Activated CD8-positive, alpha-beta memory T cell treated with anti-CD3 and anti-CD28 coated beads for 36 hours (primary cell): ENCODE results near the gene TEAD4. TPM values are rescaled to one million over a fixed set of nuclear protein-coding genes. Genes with fewer than 3 reads are reported as not detected.

Experiments used
- CTCF ChIA-PET: fragments of 350-600 bp; sonication (Branson Sonifier 250); formaldehyde crosslinking; loops from one replicate; lab custom pipeline; 2021; ENCODE audit warnings: antibody characterized with exemption; lab: Charles Lee
- POLR2A ChIA-PET: fragments of 350-600 bp; sonication (Branson Sonifier 250); formaldehyde crosslinking; loops from one replicate; lab custom pipeline; 2021; ENCODE audit warnings: antibody characterized with exemption; lab: Charles Lee
- total RNA-seq, 2 experiments: library from RNA; stranded (reverse); gene quantifications; one replicate each; pipeline ENCODE4 v1.2.3, GENCODE V29; 2021

The TEAD4 gene
- total RNA-seq, 2 experiments from 2014 or later = 2.2 to 2.4 TPM

GRCh38 chr12:3085341-3086139, 126.3 kb downstream of the TEAD4 start:
- ChIA-PET POLR2A (no interaction called here), CTCF (interaction anchor here (0.7 to 1.4 kb wide), 2 partner anchors 12 to 13 kb away, joined by 3 read pairs; no protein-coding TSS in a partner anchor)

- POLR2A ChIA-PET = no interaction called here
- CTCF ChIA-PET = interaction anchor here (0.7 to 1.4 kb wide), 2 partner anchors 13 to 14 kb away, joined by 3 read pairs; no protein-coding TSS in a partner anchor
Measured at GRCh38 chr12:3086211-3086610, 127.0 kb downstream of the TEAD4 start.

DNA sequence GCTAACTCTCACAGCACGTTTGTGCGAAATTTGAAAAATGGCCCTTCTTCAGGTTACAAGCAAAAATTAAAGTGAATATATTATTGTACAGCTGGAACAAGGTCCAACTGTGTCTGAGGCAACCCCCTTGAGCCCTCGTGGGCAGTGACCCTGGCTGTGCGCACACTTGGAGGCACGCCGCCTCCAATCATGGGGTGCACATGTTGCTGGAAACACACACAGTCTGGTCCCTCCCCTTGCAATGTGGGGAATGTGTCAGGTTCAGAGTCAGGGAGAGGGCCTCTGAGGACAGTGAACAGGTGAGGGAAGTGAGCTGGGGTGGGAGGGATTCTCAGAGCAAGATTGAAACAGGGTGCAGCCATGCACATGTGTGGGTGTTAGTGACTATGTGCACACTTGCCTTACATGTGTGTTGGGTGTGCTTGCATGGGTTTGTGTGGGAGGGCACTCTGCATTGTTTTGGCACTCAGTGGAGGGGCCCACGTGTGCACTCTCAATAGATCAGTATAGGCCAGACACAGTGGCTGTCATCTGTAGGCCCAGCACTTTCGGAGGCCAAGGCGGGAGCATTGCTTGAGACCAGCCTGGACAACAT, 127.6 kb downstream of the TEAD4 start:
- POLR2A ChIA-PET = no interaction called here
- CTCF ChIA-PET = interaction anchor here (1.4 kb wide), 1 partner anchor 13 kb away, joined by 3 read pairs; no protein-coding TSS in a partner anchor

GRCh38 chr12:3087758-3088650, 128.8 kb downstream of the TEAD4 start:
- ChIA-PET POLR2A (no interaction called here), CTCF (no interaction called here)

- ChIA-PET POLR2A (no interaction called here), CTCF (interaction anchor here (0.7 kb wide), 1 partner anchor 106 kb away, joined by 3 read pairs; no protein-coding TSS in a partner anchor)
Measured at GRCh38 chr12:3089588-3089987, 130.4 kb downstream of the TEAD4 start.

Other genes with a start within 250 kb of the TEAD4 start
- gene FKBP4, start 164.4 kb upstream of the TEAD4 start, total RNA-seq = 100 to 1,000 TPM; 196 to 198 TPM
- gene ITFG2, start 146.7 kb upstream of the TEAD4 start, total RNA-seq = 10 to 100 TPM; 28.5 to 29.0 TPM
- gene NRIP2, start 124.4 kb upstream of the TEAD4 start, total RNA-seq = not detected
- not detected for gene TEX52, start 102.4 kb upstream of the TEAD4 start, total RNA-seq
- 10 to 100 TPM; 75.9 to 79.1 TPM for gene FOXM1, start 82.2 kb upstream of the TEAD4 start, total RNA-seq
- 10 to 100 TPM; 42.8 to 50.6 TPM for gene RHNO1, start 82.2 kb upstream of the TEAD4 start, total RNA-seq
- 1 to 10 TPM; 7.9 to 8.6 TPM for gene TULP3, start 68.5 kb upstream of the TEAD4 start, total RNA-seq
- under 1 TPM; 0.29 to 0.40 TPM for gene TSPAN9, start 118.0 kb downstream of the TEAD4 start, total RNA-seq